ENCODE measurements around the gene COL15A1.

Gene COL15A1

DNA sequence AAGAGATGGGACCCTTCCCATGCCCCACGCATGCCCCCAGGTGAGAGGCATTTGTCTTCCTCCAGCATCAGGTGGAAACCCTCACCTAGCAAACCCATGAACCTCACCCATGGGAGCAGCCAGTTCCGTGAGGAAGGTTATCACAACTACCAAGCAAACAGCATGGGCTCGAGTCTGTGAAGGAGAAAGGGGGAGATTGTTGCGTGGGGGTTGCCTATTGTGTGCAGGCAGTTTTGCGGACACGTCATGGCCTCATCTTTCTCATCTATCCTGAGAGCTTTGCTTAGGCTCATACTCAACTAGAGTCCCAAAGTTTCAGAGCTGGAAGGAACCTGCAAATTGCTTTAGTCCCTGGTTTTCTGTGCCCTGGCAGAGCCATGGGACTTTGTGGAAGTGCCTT, 87.6 kb downstream of the COL15A1 start:
- Histone ChIP-seq H3K79me2 (ENCODE audit: control insufficient read depth, low read length) (no peaks in the 10 kb centered on the region), H3K4me2 (ENCODE audit: low read length) (no peak overlapping the region), H3K9me3 (ENCODE audit: control insufficient read depth, insufficient read depth, low read length) (no peaks in the 10 kb centered on the region), H3K36me3 (ENCODE audit: control insufficient read depth, low read length) (no peaks in the 10 kb centered on the region), H3K4me1 (ENCODE audit: control insufficient read depth, low read length) (no peaks in the 10 kb centered on the region; the same call in 1 of the 2 replicates), H3K27ac (ENCODE audit: low read depth, low read length) (no peak overlapping the region), H3F3A (ENCODE audit: control insufficient read depth, insufficient read depth) (no peaks in the 10 kb centered on the region), H3K4me3 (ENCODE audit: low read length) (no peak overlapping the region), H3K27me3 (ENCODE audit: control insufficient read depth, low read length) (0 out of 2 replicates have a peak, but pooled peaks cover 4% of the 10 kb centered on the region), H4K20me1 (ENCODE audit: control insufficient read depth, insufficient read depth, low read depth, low read length) (no peaks in the 10 kb centered on the region), H3K9me2 (replicated peaks; ENCODE audit: control insufficient read depth, low read length) (no peaks in the 10 kb centered on the region)
- no peak for TF ChIP-seq EZH2phosphoT487 (IDR thresholded peaks at IDR 0.05; ENCODE audit: borderline replicate concordance, low read length)
- TF ChIP-seq, protein P1, sequence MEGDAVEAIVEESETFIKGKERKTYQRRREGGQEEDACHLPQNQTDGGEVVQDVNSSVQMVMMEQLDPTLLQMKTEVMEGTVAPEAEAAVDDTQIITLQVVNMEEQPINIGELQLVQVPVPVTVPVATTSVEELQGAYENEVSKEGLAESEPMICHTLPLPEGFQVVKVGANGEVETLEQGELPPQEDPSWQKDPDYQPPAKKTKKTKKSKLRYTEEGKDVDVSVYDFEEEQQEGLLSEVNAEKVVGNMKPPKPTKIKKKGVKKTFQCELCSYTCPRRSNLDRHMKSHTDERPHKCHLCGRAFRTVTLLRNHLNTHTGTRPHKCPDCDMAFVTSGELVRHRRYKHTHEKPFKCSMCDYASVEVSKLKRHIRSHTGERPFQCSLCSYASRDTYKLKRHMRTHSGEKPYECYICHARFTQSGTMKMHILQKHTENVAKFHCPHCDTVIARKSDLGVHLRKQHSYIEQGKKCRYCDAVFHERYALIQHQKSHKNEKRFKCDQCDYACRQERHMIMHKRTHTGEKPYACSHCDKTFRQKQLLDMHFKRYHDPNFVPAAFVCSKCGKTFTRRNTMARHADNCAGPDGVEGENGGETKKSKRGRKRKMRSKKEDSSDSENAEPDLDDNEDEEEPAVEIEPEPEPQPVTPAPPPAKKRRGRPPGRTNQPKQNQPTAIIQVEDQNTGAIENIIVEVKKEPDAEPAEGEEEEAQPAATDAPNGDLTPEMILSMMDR (IDR thresholded peaks at IDR 0.05; ENCODE audit: low read depth, low read length, poor library complexity, severe bottlenecking) = no peak

- no peak overlapping the region for H3K4me2 ChIP-seq (ENCODE audit: low read length)
- H3K4me3 ChIP-seq (ENCODE audit: low read length) = no peak overlapping the region
- H3K27ac ChIP-seq (ENCODE audit: low read depth, low read length) = no peak overlapping the region
- H3F3A ChIP-seq (ENCODE audit: control insufficient read depth, insufficient read depth) = no peaks in the 10 kb centered on the region
- no peaks in the 10 kb centered on the region for H3K9me2 ChIP-seq (replicated peaks; ENCODE audit: control insufficient read depth, low read length)
- no peaks in the 10 kb centered on the region; the same call in 1 of the 2 replicates for H3K4me1 ChIP-seq (ENCODE audit: control insufficient read depth, low read length)
- no peaks in the 10 kb centered on the region for H4K20me1 ChIP-seq (ENCODE audit: control insufficient read depth, insufficient read depth, low read depth, low read length)
- H3K79me2 ChIP-seq (ENCODE audit: control insufficient read depth, low read length) = no peaks in the 10 kb centered on the region
- TF ChIP-seq, protein P1 (IDR thresholded peaks at IDR 0.05; ENCODE audit: low read depth, low read length, poor library complexity, severe bottlenecking) = no peak
- no peak for TF ChIP-seq EZH2phosphoT487 (IDR thresholded peaks at IDR 0.05; ENCODE audit: borderline replicate concordance, low read length)
- no peaks in the 10 kb centered on the region for H3K9me3 ChIP-seq (ENCODE audit: control insufficient read depth, insufficient read depth, low read length)
- H3K27me3 ChIP-seq (ENCODE audit: control insufficient read depth, low read length) = 0 out of 2 replicates have a peak, but pooled peaks cover 4% of the 10 kb centered on the region
- no peaks in the 10 kb centered on the region for H3K36me3 ChIP-seq (ENCODE audit: control insufficient read depth, low read length)
Observed at GRCh38 chr9:99031994-99032393, 88.3 kb downstream of the COL15A1 start.

DNA sequence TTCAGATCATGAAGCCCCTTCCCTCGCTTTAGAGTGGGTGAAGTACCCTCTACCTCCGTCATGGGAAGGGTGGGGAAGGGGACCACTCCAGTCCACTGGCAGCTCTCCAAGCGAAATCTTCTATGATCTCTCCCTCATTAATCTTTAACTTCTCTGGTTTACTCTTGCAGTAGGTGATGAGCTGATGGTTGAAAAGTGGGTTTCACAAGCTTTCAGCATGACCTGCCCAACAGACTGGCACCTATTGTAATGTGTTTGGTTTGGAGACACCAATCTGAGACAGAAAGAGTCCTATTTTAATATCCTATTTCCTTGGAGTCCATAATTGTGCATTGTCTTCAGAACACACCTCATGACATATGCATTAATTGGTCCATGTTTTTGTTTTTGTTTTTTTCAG, 90.4 kb downstream of the COL15A1 start:
- Histone ChIP-seq H3K9me2 (replicated peaks; ENCODE audit: control insufficient read depth, low read length) (no peaks in the 10 kb centered on the region), H3K27me3 (ENCODE audit: control insufficient read depth, low read length) (0 out of 2 replicates have a peak, but pooled peaks cover under 1% of the 10 kb centered on the region), H3K27ac (ENCODE audit: low read depth, low read length) (no peak overlapping the region), H4K20me1 (ENCODE audit: control insufficient read depth, insufficient read depth, low read depth, low read length) (no peaks in the 10 kb centered on the region), H3K4me3 (ENCODE audit: low read length) (no peak overlapping the region), H3K36me3 (ENCODE audit: control insufficient read depth, low read length) (no peaks in the 10 kb centered on the region), H3K4me2 (ENCODE audit: low read length) (no peak overlapping the region), H3K4me1 (ENCODE audit: control insufficient read depth, low read length) (no peaks in the 10 kb centered on the region; the same call in 1 of the 2 replicates), H3K79me2 (ENCODE audit: control insufficient read depth, low read length) (no peaks in the 10 kb centered on the region), H3F3A (ENCODE audit: control insufficient read depth, insufficient read depth) (no peaks in the 10 kb centered on the region), H3K9me3 (ENCODE audit: control insufficient read depth, insufficient read depth, low read length) (no peaks in the 10 kb centered on the region)
- TF ChIP-seq, protein P1 (IDR thresholded peaks at IDR 0.05; ENCODE audit: low read depth, low read length, poor library complexity, severe bottlenecking) = no peak
- no peak for TF ChIP-seq EZH2phosphoT487 (IDR thresholded peaks at IDR 0.05; ENCODE audit: borderline replicate concordance, low read length)
